ENCODE data around the gene PRCC.

GRCh38 chr1:156836892-156837291 is 69.6 kb downstream of the PRCC start:
- TF ChIP-seq CTCF (conservative IDR thresholded peaks at IDR 0.05; ENCODE audit: low read length) = no peak
- TF ChIP-seq EZH2phosphoT487 (IDR thresholded peaks at IDR 0.05; ENCODE audit: borderline replicate concordance) = no peak
